Pancreas (tissue), 10 donors: ENCODE results near the gene ALAS1. TPM values are rescaled to one million over a fixed set of nuclear protein-coding genes. Genes with fewer than 3 reads are reported as not detected.

Experiments
- ATAC-seq, 4 donors: fragments of 200-7000 bp; cut with Tn5 transposase; one replicate each; pipeline versions ENCODE4 v1.8.0 to v1.9.1; 2020; ENCODE audit warnings: mild to moderate bottlenecking in 4 of 4, moderate library complexity in 4 of 4
- DNase-seq, 6 donors: peaks; one replicate each; pipeline ENCODE4 v3.0.0-alpha.2; 2020
- FAIRE-seq: peaks from 2 replicates; lab custom pipeline; 2012; peaks lifted over from hg19 to GRCh38; lab: Jason Lieb, UNC
- H3K27ac ChIP-seq, 4 donors: fragments of 200-600 bp; sonication (generic); 1 replicate in 3 of 4; 2 replicates in 1 of 4; pipeline versions ENCODE4 v1.5.0 to v1.8.0; 2020
- H3K27me3 ChIP-seq, 4 donors: fragments of 200-600 bp; one replicate each; pipeline ENCODE4 v1.8.0; 2021
- H3K36me3 ChIP-seq, 3 donors: fragments of 200-600 bp; sonication (generic) in 1 of 3; one replicate each; pipeline versions ENCODE4 v1.5.0 to v1.8.0; 2020 to 2021
- H3K4me1 ChIP-seq, 3 donors: fragments of 200-600 bp; one replicate each; pipeline ENCODE4 v1.8.0; 2021
- H3K4me3 ChIP-seq, 4 donors: fragments of 200-600 bp; sonication (generic) in 2 of 4; one replicate each; pipeline versions ENCODE4 v1.5.0 to v1.8.0; 2020 to 2021
- H3K9me3 ChIP-seq, 4 donors: fragments of 200-600 bp; one replicate each; pipeline ENCODE4 v1.8.0; 2021
- CTCF ChIP-seq, 4 donors: fragments of 200-600 bp; sonication (generic) in 3 of 4; IDR thresholded peaks; one replicate each; pipeline versions ENCODE4 v1.5.0 to v1.8.0; 2021; ENCODE audit warnings: antibody characterized with exemption in 4 of 4
- WGBS, 2 donors: extraction: QIAGEN DNeasy Blood & Tissue Kit; methylation state at CpG; one replicate each; pipeline ENCODE4 v1.1.7; 2013; 5-methylcytosine and 5-hydroxymethylcytosine counted together
- intact Hi-C, 3 donors: fragments of 100-400 bp; cut with DNase I; formaldehyde crosslinking; loops; one replicate each; pipeline versions ENCODE4 v1.11.1 to v1.14.2; 2022
- polyA plus RNA-seq, 2 donors: library from polyadenylated mRNA; stranded (reverse); fragments of 200-250 nt; gene quantifications; one replicate each; pipeline ENCODE4 v1.2.3, GENCODE V29; 2013
- total RNA-seq, 6 donors: library from RNA; stranded (reverse); fragmentation: NEBNext Ultra II Directional in 4 of 6; extraction: Animal tissue kit (Norgen Biotek cat#: 25700) in 4 of 6; gene quantifications; one replicate each; pipeline versions ENCODE4 v1.2.1 to v1.2.4, GENCODE V29; 2021 to 2023
- donor health status: healthy with polysubstance abuse.
- donor health status: DM: no; HTN: no; CAD: no; lungs with moderate emphysema.
- donor health status: DM: no; HTN: no; CAD: no.
- donor health status: control.
- donor health status: control.
- donor health status: Bipolar disorder and iron deficiency.
- donor health status: DM: yes; HTN: yes; CAD: no.
- donor health status: DM: no; HTN: no; CAD: no.
- donor health status: DM: no; HTN: no; CAD: no.
- donor health status: DM: yes; HTN: yes; CAD: no.

The ALAS1 gene
- total and polyA plus RNA-seq, 8 donors = 8.4 to 21.7 (median 12.9) TPM

DNA sequence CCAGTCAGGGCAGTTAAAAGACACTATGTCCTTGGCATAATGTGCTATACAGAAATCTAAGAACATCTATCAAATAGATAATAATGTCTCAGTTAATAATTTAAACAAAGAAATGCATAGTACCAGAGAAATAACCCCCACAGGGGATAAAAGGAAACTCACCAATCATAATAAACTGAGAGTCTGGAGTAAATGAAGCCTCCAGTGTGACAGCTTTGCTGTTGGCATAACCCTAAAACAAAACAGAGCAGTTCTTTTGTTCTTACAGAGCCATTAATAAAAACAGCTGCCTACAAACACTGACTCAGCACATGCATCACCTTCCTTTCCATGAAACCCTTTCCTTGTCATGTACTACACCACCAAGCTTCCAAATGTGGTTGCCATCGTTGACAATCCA, 61.1 kb downstream of the ALAS1 start:
- H3K27ac ChIP-seq = no peak overlapping the region
- H3K9me3 ChIP-seq = no peaks in the 10 kb centered on the region
- FAIRE-seq (no peak), DNase-seq (no peak), ATAC-seq (no peak)
- TF ChIP-seq CTCF (IDR thresholded peaks at IDR 0.05) = no peak
- H3K27me3 ChIP-seq = no peaks in the 10 kb centered on the region
- WGBS, 2 donors = 51 to 60% methylated on average over 1 of the region's 1 CpG
- intact Hi-C loops = no loop called here
- H3K4me1 ChIP-seq = no peaks in the 10 kb centered on the region
- H3K36me3 ChIP-seq = peaks cover 7 to 80% (median 34%) of the 10 kb centered on the region in 3 donors
- H3K4me3 ChIP-seq = no peak overlapping the region

- Histone ChIP-seq H3K4me1 (no peaks in the 10 kb centered on the region), H3K27ac (no peak overlapping the region), H3K4me3 (no peak overlapping the region), H3K36me3 (peaks cover 7 to 81% (median 36%) of the 10 kb centered on the region in 3 donors), H3K9me3 (no peaks in the 10 kb centered on the region), H3K27me3 (no peaks in the 10 kb centered on the region)
- intact Hi-C loops = no loop called here
- TF ChIP-seq CTCF (IDR thresholded peaks at IDR 0.05) = no peak
- WGBS, 2 donors = 87 to 89% methylated on average over 4 of the region's 4 CpGs
- DNase-seq (no peak), FAIRE-seq (no peak), ATAC-seq (no peak)
Measured at GRCh38 chr3:52259448-52259847, 61.5 kb downstream of the ALAS1 start.

- Histone ChIP-seq H3K27ac (no peak overlapping the region), H3K4me1 (no peaks in the 10 kb centered on the region), H3K4me3 (no peak overlapping the region), H3K9me3 (no peaks in the 10 kb centered on the region), H3K36me3 (peaks cover 0 to 92% (median 43%) of the 10 kb centered on the region in 3 donors), H3K27me3 (no peaks in the 10 kb centered on the region)
- FAIRE-seq (no peak), ATAC-seq (no peak), DNase-seq (no peak)
- TF ChIP-seq CTCF (IDR thresholded peaks at IDR 0.05) = no peak
- intact Hi-C loops = no loop called here
Measured at GRCh38 chr3:52262447-52262846, 64.5 kb downstream of the ALAS1 start.

Other genes with a start within 250 kb of the ALAS1 start
- under 1 TPM in 5 of 6 donors, not detected in 1; 0.08 to 0.09 (median 0.09) TPM for gene GPR62, start 242.8 kb upstream of the ALAS1 start, total RNA-seq
- under 1 TPM in 1 of 2 donors, not detected in 1; 0.26 TPM for gene GPR62, start 242.8 kb upstream of the ALAS1 start, polyA plus RNA-seq
- 10 to 100 TPM; 10.7 to 19.8 (median 14.5) TPM for gene PCBP4, start 230.7 kb upstream of the ALAS1 start, total RNA-seq
- gene PCBP4, start 230.7 kb upstream of the ALAS1 start, polyA plus RNA-seq = 10 to 100 TPM; 43.3 to 55.2 TPM
- gene ABHD14B, start 224.1 kb upstream of the ALAS1 start, total RNA-seq = 10 to 100 TPM; 26.6 to 37.9 (median 31.8) TPM
- gene ABHD14B, start 224.1 kb upstream of the ALAS1 start, polyA plus RNA-seq = 10 to 100 TPM; 42.7 to 50.1 TPM
- 10 to 100 TPM in 2 of 6 donors, 1 to 10 TPM in 4; 5.9 to 11.2 (median 9.0) TPM for gene ABHD14A, start 223.1 kb upstream of the ALAS1 start, total RNA-seq
- 10 to 100 TPM; 30.5 to 36.3 TPM for gene ABHD14A, start 223.1 kb upstream of the ALAS1 start, polyA plus RNA-seq
- 10 to 100 TPM in 4 of 6 donors, 1 to 10 TPM in 2; 5.7 to 16.8 (median 14.2) TPM for gene ACY1, start 214.6 kb upstream of the ALAS1 start, total RNA-seq
- 10 to 100 TPM; 15.8 to 21.5 TPM for gene ACY1, start 214.6 kb upstream of the ALAS1 start, polyA plus RNA-seq
- gene RPL29, start 202.3 kb upstream of the ALAS1 start, total RNA-seq = 1,000 to 10,000 TPM in 2 of 6 donors, 100 to 1,000 TPM in 4; 643 to 1,285 (median 890) TPM
- 1,000 to 10,000 TPM; 1,152 to 1,829 TPM for gene RPL29, start 202.3 kb upstream of the ALAS1 start, polyA plus RNA-seq
- 1 to 10 TPM; 2.8 to 7.6 (median 4.6) TPM for gene DUSP7, start 141.6 kb upstream of the ALAS1 start, total RNA-seq
- gene DUSP7, start 141.6 kb upstream of the ALAS1 start, polyA plus RNA-seq = 1 to 10 TPM; 2.6 to 6.2 TPM
- 1 to 10 TPM in 1 of 6 donors, under 1 TPM in 5; 0.37 to 1.1 (median 0.71) TPM for gene POC1A, start 43.7 kb upstream of the ALAS1 start, total RNA-seq
- under 1 TPM; 0.46 to 0.80 TPM for gene POC1A, start 43.7 kb upstream of the ALAS1 start, polyA plus RNA-seq
- under 1 TPM in 4 of 6 donors, not detected in 2; 0.03 to 0.47 (median 0.04) TPM for gene TLR9, start 27.5 kb downstream of the ALAS1 start, total RNA-seq
- gene TLR9, start 27.5 kb downstream of the ALAS1 start, polyA plus RNA-seq = under 1 TPM; 0.05 to 0.27 TPM
- 10 to 100 TPM in 4 of 6 donors, 1 to 10 TPM in 2; 8.9 to 26.8 (median 11.3) TPM for gene TWF2, start 41.0 kb downstream of the ALAS1 start, total RNA-seq
- gene TWF2, start 41.0 kb downstream of the ALAS1 start, polyA plus RNA-seq = 10 to 100 TPM; 12.9 to 15.9 TPM
- 10 to 100 TPM in 1 of 6 donors, 1 to 10 TPM in 5; 4.0 to 15.2 (median 6.7) TPM for gene PPM1M, start 47.6 kb downstream of the ALAS1 start, total RNA-seq
- gene PPM1M, start 47.6 kb downstream of the ALAS1 start, polyA plus RNA-seq = 10 to 100 TPM in 1 of 2 donors, 1 to 10 TPM in 1; 9.2 to 11.8 TPM
- gene WDR82, start 80.5 kb downstream of the ALAS1 start, total RNA-seq = 10 to 100 TPM; 15.1 to 32.1 (median 19.6) TPM
- gene WDR82, start 80.5 kb downstream of the ALAS1 start, polyA plus RNA-seq = 10 to 100 TPM in 1 of 2 donors, 1 to 10 TPM in 1; 9.0 to 18.5 TPM
- 10 to 100 TPM in 1 of 6 donors, 1 to 10 TPM in 5; 4.1 to 11.6 (median 6.8) TPM for gene GLYCTK, start 89.7 kb downstream of the ALAS1 start, total RNA-seq
- gene GLYCTK, start 89.7 kb downstream of the ALAS1 start, polyA plus RNA-seq = 10 to 100 TPM; 13.8 to 19.3 TPM
- 1 to 10 TPM; 2.9 to 5.1 (median 4.1) TPM for gene DNAH1, start 118.2 kb downstream of the ALAS1 start, total RNA-seq
- 10 to 100 TPM in 1 of 2 donors, 1 to 10 TPM in 1; 8.1 to 11.4 TPM for gene DNAH1, start 118.2 kb downstream of the ALAS1 start, polyA plus RNA-seq
- gene BAP1, start 211.8 kb downstream of the ALAS1 start, total RNA-seq = 10 to 100 TPM; 29.1 to 44.0 (median 34.1) TPM
- gene BAP1, start 211.8 kb downstream of the ALAS1 start, polyA plus RNA-seq = 10 to 100 TPM; 60.1 to 71.0 TPM
- gene PHF7, start 212.5 kb downstream of the ALAS1 start, total RNA-seq = 1 to 10 TPM; 2.9 to 7.3 (median 4.7) TPM
- gene PHF7, start 212.5 kb downstream of the ALAS1 start, polyA plus RNA-seq = 1 to 10 TPM; 4.8 to 8.5 TPM
- gene SEMA3G, start 246.9 kb downstream of the ALAS1 start, total RNA-seq = 1 to 10 TPM in 5 of 6 donors, under 1 TPM in 1; 0.75 to 5.4 (median 2.4) TPM
- gene SEMA3G, start 246.9 kb downstream of the ALAS1 start, polyA plus RNA-seq = 1 to 10 TPM; 3.8 to 4.9 TPM